ENCODE results near the gene NRXN2. TPM values are rescaled to one million over a fixed set of nuclear protein-coding genes. Genes with fewer than 3 reads are reported as not detected.

NRXN2 gene
- total and polyA plus RNA-seq, 2 donors (not counting 3 experiments of a cell fraction or from before 2014, with no cell fraction given): not detected

GRCh38 chr11:64753380-64754123 is 30.6 kb upstream of the NRXN2 start:
- TF ChIP-seq EZH2 (IDR thresholded peaks at IDR 0.05; ENCODE audit: borderline replicate concordance, low read depth, low read length, severe bottlenecking) (no peak), POLR2A (IDR thresholded peaks at IDR 0.05; ENCODE audit: low read depth, low read length) (no peak)
- no TSS peak for BruUV-seq (replicated peaks)
- intact Hi-C loops (cut with micrococcal nuclease): no loop called here

DNA sequence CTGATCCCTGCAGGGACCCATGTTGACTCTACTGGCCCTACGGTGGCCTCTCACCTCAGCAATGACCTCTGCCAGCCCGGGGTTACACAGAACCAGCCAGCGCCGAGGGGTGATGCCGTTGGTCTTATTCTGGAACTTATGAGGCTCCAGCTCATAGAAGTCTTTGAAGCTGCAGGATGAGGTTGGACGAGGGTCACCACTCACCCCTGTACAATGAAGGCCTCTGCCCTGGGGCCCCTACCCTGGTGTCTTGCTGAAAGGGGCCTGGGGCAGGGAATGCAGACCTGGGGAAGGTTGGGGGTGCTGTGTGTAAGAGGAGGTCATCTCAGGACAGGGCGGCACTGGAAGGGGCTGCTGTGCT is 30.0 kb upstream of the NRXN2 start:
- H3K27me3 ChIP-seq (ENCODE audit: control insufficient read depth in 2 of 2, insufficient read depth in 2 of 2, low read length in 2 of 2): no peaks in the 10 kb centered on the region
- no peak overlapping the region for H3K27ac ChIP-seq (ENCODE audit: insufficient read depth, low read depth, low read length)
- no peaks in the 10 kb centered on the region for H3K79me2 ChIP-seq (ENCODE audit: control insufficient read depth, insufficient read depth, low read length)
- no peaks in the 10 kb centered on the region for H3K9me3 ChIP-seq (replicated peaks; ENCODE audit: control insufficient read depth, insufficient read depth, low read length)
- dilution Hi-C loops (cut with MboI; ENCODE audit: extremely low pct_ligation_motif_present, low sequenced_read_pairs) (no loop called here), intact Hi-C loops (cut with micrococcal nuclease) (no loop called here)
- no peaks in the 10 kb centered on the region for H3K4me1 ChIP-seq (ENCODE audit: control insufficient read depth, extremely low read depth, insufficient read depth, low read length)
- no peaks in the 10 kb centered on the region for H3K36me3 ChIP-seq (ENCODE audit: control insufficient read depth in 2 of 2, extremely low read depth in 1 of 2, insufficient read depth in 2 of 2, low read length in 2 of 2)
- H4K20me1 ChIP-seq (replicated peaks; ENCODE audit: control insufficient read depth, extremely low read depth, insufficient read depth, low read length): no peaks in the 10 kb centered on the region
- H3K4me3 ChIP-seq (replicated peaks in 1 of 3; ENCODE audit: insufficient read depth in 1 of 3, low read depth in 1 of 3, low read length in 3 of 3): no peak overlapping the region
- no peak for DNase-seq (ENCODE audit: low read depth, low spot score)
- no TSS peak for BruUV-seq (replicated peaks)
- ChIA-PET CTCF (interaction anchor here (0.7 to 1.6 kb wide), 2 partner anchors 10 to 21 kb away, joined by 4 read pairs; no protein-coding TSS in a partner anchor), POLR2A (no interaction called here)
- H2AFZ ChIP-seq (ENCODE audit: low read depth, low read length): no peak overlapping the region
- H3K4me2 ChIP-seq (ENCODE audit: insufficient read depth, low read length): no peak overlapping the region
- no peaks in the 10 kb centered on the region for H3K9me1 ChIP-seq (replicated peaks; ENCODE audit: control insufficient read depth, extremely low read depth, insufficient read depth, low read length)
- no peak for FAIRE-seq
- H3K9ac ChIP-seq (replicated peaks; ENCODE audit: extremely low read depth, insufficient read depth, low read length): no peak overlapping the region
- TF ChIP-seq POLR2AphosphoS5 (IDR thresholded peaks at IDR 0.05; ENCODE audit: insufficient read depth, low read depth, low read length): no peak
- TF ChIP-seq MYC (IDR thresholded peaks at IDR 0.05; ENCODE audit: low read depth, low read length): no peak
- TF ChIP-seq EZH2 (IDR thresholded peaks at IDR 0.05; ENCODE audit: borderline replicate concordance, low read depth, low read length, severe bottlenecking): no peak
- no peak for TF ChIP-seq MAX (IDR thresholded peaks at IDR 0.05; ENCODE audit: insufficient read depth, insufficient read length)
- TF ChIP-seq JUN (IDR thresholded peaks at IDR 0.05; ENCODE audit: borderline replicate concordance, insufficient read depth, insufficient read length, low read depth): no peak
- TF ChIP-seq CTCF (IDR thresholded peaks at IDR 0.05; ENCODE audit: extremely low read depth in 1 of 2, insufficient read depth in 1 of 2, low read depth in 1 of 2, low read length in 2 of 2): no peak
- TF ChIP-seq GATA2 (IDR thresholded peaks at IDR 0.05; ENCODE audit: insufficient read depth, insufficient read length, low read depth, low read length): no peak
- no peak for TF ChIP-seq FOS (IDR thresholded peaks at IDR 0.05; ENCODE audit: borderline replicate concordance, insufficient read depth, low read length)
- TF ChIP-seq POLR2A (IDR thresholded peaks at IDR 0.05; ENCODE audit: low read depth, low read length): no peak

More at GRCh38 chr11:64753380-64754123, 30.6 kb upstream of the NRXN2 start:
- Histone ChIP-seq H3K9ac (replicated peaks; ENCODE audit: extremely low read depth, insufficient read depth, low read length) (no peak overlapping the region), H3K9me3 (replicated peaks; ENCODE audit: control insufficient read depth, insufficient read depth, low read length) (no peaks in the 10 kb centered on the region), H3K4me3 (replicated peaks in 1 of 3; ENCODE audit: insufficient read depth in 1 of 3, low read depth in 1 of 3, low read length in 3 of 3) (no peak overlapping the region), H3K4me2 (ENCODE audit: insufficient read depth, low read length) (no peak overlapping the region), H3K27ac (ENCODE audit: insufficient read depth, low read depth, low read length) (no peak overlapping the region), H2AFZ (ENCODE audit: low read depth, low read length) (no peak overlapping the region), H3K4me1 (ENCODE audit: control insufficient read depth, extremely low read depth, insufficient read depth, low read length) (no peaks in the 10 kb centered on the region), H4K20me1 (replicated peaks; ENCODE audit: control insufficient read depth, extremely low read depth, insufficient read depth, low read length) (no peaks in the 10 kb centered on the region), H3K79me2 (ENCODE audit: control insufficient read depth, insufficient read depth, low read length) (no peaks in the 10 kb centered on the region), H3K9me1 (replicated peaks; ENCODE audit: control insufficient read depth, extremely low read depth, insufficient read depth, low read length) (no peaks in the 10 kb centered on the region), H3K36me3 (ENCODE audit: control insufficient read depth in 2 of 2, extremely low read depth in 1 of 2, insufficient read depth in 2 of 2, low read length in 2 of 2) (no peaks in the 10 kb centered on the region), H3K27me3 (ENCODE audit: control insufficient read depth in 2 of 2, insufficient read depth in 2 of 2, low read length in 2 of 2) (no peaks in the 10 kb centered on the region)
- DNase-seq (ENCODE audit: low read depth, low spot score) (no peak), FAIRE-seq (no peak)
- ChIA-PET POLR2A (no interaction called here), CTCF (no interaction called here)
- dilution Hi-C loops (cut with MboI; ENCODE audit: extremely low pct_ligation_motif_present, low sequenced_read_pairs): no loop called here

Data from endothelial cell of umbilical vein (primary cell).